PC-3 (cell line): ENCODE results near the gene RHCE.

ENCODE experiments used
- EZH2 ChIP-seq: fragments of 300-600 bp; sonication (generic); IDR thresholded peaks from one replicate; pipeline ENCODE4 v1.6.1; 2017; ENCODE audit warnings: antibody characterized with exemption, mild to moderate bottlenecking, low read length; ENCODE audit not compliant: unreplicated experiment
- EZH2phosphoT487 ChIP-seq: fragments of 300-600 bp; sonication (generic); IDR thresholded peaks from 2 replicates; pipeline ENCODE4 v1.6.1; 2018; ENCODE audit warnings: mild to moderate bottlenecking, antibody characterized with exemption, low read length, borderline replicate concordance
- TF ChIP-seq, protein P1 (sequence below): fragments of 300-600 bp; sonication (generic); conservative IDR thresholded peaks from 2 replicates; pipeline ENCODE4 v1.5.1; 2017; ENCODE audit warnings: antibody characterized with exemption, low read depth, mild to moderate bottlenecking, low read length

DNA sequence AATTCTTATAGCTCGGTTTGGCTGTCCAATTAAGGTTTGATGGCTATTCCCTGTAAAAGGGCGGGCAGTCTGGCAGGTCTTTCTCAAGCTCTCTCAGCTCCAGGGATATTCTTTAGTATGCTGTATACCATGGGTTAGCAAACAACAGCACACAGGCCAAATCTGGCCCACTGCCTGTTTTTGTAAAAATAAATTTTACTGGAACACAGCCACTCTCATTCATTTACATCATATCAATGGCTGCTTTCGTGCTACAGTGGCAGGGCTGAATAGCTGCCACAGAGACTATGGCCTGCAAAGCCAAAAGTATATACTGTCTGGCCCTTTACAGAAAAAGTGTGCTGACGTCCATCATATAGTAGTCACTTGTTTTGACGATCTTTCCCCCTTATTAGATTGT is 42.1 kb upstream of the RHCE start:
- TF ChIP-seq, protein P1, sequence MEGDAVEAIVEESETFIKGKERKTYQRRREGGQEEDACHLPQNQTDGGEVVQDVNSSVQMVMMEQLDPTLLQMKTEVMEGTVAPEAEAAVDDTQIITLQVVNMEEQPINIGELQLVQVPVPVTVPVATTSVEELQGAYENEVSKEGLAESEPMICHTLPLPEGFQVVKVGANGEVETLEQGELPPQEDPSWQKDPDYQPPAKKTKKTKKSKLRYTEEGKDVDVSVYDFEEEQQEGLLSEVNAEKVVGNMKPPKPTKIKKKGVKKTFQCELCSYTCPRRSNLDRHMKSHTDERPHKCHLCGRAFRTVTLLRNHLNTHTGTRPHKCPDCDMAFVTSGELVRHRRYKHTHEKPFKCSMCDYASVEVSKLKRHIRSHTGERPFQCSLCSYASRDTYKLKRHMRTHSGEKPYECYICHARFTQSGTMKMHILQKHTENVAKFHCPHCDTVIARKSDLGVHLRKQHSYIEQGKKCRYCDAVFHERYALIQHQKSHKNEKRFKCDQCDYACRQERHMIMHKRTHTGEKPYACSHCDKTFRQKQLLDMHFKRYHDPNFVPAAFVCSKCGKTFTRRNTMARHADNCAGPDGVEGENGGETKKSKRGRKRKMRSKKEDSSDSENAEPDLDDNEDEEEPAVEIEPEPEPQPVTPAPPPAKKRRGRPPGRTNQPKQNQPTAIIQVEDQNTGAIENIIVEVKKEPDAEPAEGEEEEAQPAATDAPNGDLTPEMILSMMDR, result no peak
- TF ChIP-seq EZH2 (no peak), EZH2phosphoT487 (no peak)
